ENCODE measurements around the gene OR2T10.
"Not testable (repeated sequence)": the region's sequence is repeated elsewhere in the genome, so short reads cannot be mapped to it uniquely, and the experiment has no call there.

Gene OR2T10

GRCh38 chr1:248597589-248597988 lies at the start of gene OR2T10:
OR2T10 (minus strand) TSS chr1:248597700; CDS start chr1:248593768, 3,932 bp downstream.
- no peak for DNase-seq

GRCh38 chr1:248645178-248645577 lies 47.7 kb upstream of the OR2T10 start, which contains the start of gene OR2T35:
OR2T35 (minus strand) TSS chr1:248645278; CDS start chr1:248639258, 6,020 bp downstream.
- DNase-seq, result not testable (repeated sequence)

GRCh38 chr1:248642971-248643651 lies 45.6 kb upstream of the OR2T10 start:
- DNase-seq, result not testable (repeated sequence)

- not testable (repeated sequence) for DNase-seq
Observed at GRCh38 chr1:248641583-248641982, 44.1 kb upstream of the OR2T10 start.

GRCh38 chr1:248640906-248641305 lies 43.4 kb upstream of the OR2T10 start:
- not testable (repeated sequence) for DNase-seq

- DNase-seq, result not testable (repeated sequence)
Observed at GRCh38 chr1:248639652-248640051, 42.2 kb upstream of the OR2T10 start.

GRCh38 chr1:248636612-248637011 lies 39.1 kb upstream of the OR2T10 start:
- DNase-seq, result not testable (repeated sequence)

GRCh38 chr1:248634991-248635390 lies 37.5 kb upstream of the OR2T10 start, which contains the start of gene OR2T11:
OR2T11 (minus strand) TSS chr1:248635091; CDS start chr1:248627128, 7,963 bp downstream.
- DNase-seq, result not testable (repeated sequence)

- DNase-seq, result no peak
Observed at GRCh38 chr1:248631354-248632008, 34.0 kb upstream of the OR2T10 start.

- no peak for DNase-seq
Observed at GRCh38 chr1:248630551-248630950, 33.1 kb upstream of the OR2T10 start.

- DNase-seq, result no peak
Observed at GRCh38 chr1:248627971-248628844, 30.7 kb upstream of the OR2T10 start.

GRCh38 chr1:248625971-248626370 lies 28.5 kb upstream of the OR2T10 start:
- no peak for DNase-seq

GRCh38 chr1:248625166-248625565 lies 27.7 kb upstream of the OR2T10 start:
- DNase-seq, result no peak

GRCh38 chr1:248622570-248623001 lies 25.1 kb upstream of the OR2T10 start:
- DNase-seq, result peak; percentile 69

GRCh38 chr1:248621770-248622169 lies 24.3 kb upstream of the OR2T10 start:
- no peak for DNase-seq

- peak; percentile 67 for DNase-seq
Observed at GRCh38 chr1:248618878-248619277, 21.4 kb upstream of the OR2T10 start.

- DNase-seq, result no peak
Observed at GRCh38 chr1:248618119-248618518, 20.6 kb upstream of the OR2T10 start.

GRCh38 chr1:248613742-248614141 lies 16.2 kb upstream of the OR2T10 start:
- no peak for DNase-seq

- no peak for DNase-seq
Observed at GRCh38 chr1:248611883-248612414, 14.4 kb upstream of the OR2T10 start.

GRCh38 chr1:248610301-248610700 lies 12.8 kb upstream of the OR2T10 start:
- no peak for DNase-seq

GRCh38 chr1:248599396-248599795 lies 1.9 kb upstream of the OR2T10 start:
- DNase-seq, result no peak

- no peak for DNase-seq
Observed at GRCh38 chr1:248596615-248597014, 885 bp downstream of the OR2T10 start.

GRCh38 chr1:248593226-248593625 lies 4.3 kb downstream of the OR2T10 start:
- no peak for DNase-seq

Measured in NCI-H1694 treated with DMSO at 0.1 percent for 48 hours (cell line).